HG03135 (cell line): ENCODE results near the gene SLC4A8.
"Not testable (repeated sequence)": the region's sequence is repeated elsewhere in the genome, so short reads cannot be mapped to it uniquely, and the experiment has no call there.

Source experiments
- ATAC-seq: cut with Tn5 transposase; IDR thresholded peaks from one replicate; pipeline ENCODE4 v1.9.1; 2021; ENCODE audit warnings: mild to moderate bottlenecking, moderate library complexity; ENCODE audit not compliant: unreplicated experiment

The SLC4A8 gene

DNA sequence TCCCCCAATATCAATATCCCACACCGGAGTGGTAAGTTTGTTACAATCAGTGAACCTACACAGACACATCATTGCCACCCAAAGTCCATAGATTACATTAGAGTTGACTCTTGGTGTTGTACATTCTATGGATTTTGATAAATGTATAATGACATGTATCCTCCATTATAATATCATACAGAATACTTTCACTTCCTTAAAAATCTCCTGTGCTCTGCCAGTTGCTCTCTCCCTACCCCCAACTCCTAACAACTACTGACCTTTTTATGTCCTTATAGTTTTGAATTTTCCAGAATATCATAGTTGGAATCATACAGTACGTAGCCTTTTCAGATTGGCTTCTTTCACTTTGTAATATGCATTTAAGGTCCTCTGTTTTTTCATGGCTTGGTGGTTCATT lies 48.4 kb downstream of the SLC4A8 start:
- no peak for ATAC-seq

DNA sequence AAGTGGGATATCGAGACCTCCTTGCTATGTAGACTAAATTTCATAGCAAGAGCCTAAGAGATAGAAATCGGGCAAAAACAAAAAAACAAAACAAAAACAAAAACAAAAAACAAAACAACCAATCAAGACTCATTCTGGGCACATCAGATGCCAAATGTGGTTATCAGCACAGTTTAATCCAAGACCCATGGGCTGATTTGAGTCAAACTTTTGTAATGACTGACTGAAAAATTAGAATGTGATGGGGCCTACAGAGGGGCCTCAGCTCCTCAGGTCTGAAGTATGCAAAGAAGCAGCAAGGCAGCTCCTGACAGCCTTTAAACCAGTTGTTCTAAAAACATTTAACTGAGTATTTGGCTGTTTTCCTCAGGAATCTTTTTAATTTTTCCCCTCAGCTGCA lies 49.3 kb downstream of the SLC4A8 start:
- no peak for ATAC-seq

DNA sequence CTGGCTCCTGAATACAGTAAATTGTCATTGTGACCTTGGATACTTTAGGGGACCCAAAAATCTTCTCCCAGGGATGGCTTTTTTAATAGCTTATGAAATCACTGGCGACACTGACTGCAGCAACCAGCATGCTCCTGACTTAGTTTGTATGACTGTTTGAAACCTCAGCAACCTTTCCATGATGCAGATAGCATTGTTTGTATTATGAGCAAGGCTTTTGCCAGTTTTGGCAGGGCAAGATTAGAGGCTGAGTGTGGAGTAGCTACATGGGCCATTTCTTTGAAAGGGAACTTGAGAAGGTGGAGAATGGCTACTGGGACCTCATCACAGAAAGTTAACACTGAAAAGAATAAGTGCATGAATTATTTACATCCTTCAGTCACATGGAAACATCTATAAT lies 50.9 kb downstream of the SLC4A8 start:
- no peak for ATAC-seq

GRCh38 chr12:51480978-51481377 lies 56.3 kb downstream of the SLC4A8 start:
- ATAC-seq = no peak

- ATAC-seq = no peak
These were observed 58.5 kb downstream of the SLC4A8 start for GRCh38 chr12:51482929-51483697.

GRCh38 chr12:51484119-51484518 lies 59.5 kb downstream of the SLC4A8 start:
- no peak for ATAC-seq

GRCh38 chr12:51488281-51488680 lies 63.6 kb downstream of the SLC4A8 start:
- no peak for ATAC-seq

- ATAC-seq = no peak
These were observed 68.7 kb downstream of the SLC4A8 start for GRCh38 chr12:51493281-51493680.

DNA sequence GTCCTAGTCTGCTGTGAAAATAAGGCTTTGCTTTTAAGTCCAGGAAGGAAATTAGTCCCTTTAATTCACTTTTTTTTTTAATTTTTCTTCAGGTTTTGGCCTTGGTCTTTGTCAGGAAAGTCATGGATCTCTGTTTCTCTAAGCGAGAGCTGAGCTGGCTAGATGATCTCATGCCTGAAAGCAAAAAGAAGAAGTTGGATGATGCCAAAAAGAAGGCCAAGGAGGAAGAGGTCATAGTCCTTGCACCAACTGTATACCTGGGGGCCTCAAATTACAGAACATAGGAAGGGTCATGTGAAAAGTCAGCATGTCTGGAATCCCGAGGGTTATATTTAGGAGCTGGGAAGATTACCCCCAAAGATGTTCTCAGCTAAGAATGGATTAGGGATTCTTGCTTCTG lies 72.3 kb downstream of the SLC4A8 start:
- ATAC-seq = no peak

- ATAC-seq = no peak
These were observed 80.2 kb downstream of the SLC4A8 start for GRCh38 chr12:51504851-51505250.

- no peak for ATAC-seq
These were observed 80.9 kb downstream of the SLC4A8 start for GRCh38 chr12:51505360-51506105.

DNA sequence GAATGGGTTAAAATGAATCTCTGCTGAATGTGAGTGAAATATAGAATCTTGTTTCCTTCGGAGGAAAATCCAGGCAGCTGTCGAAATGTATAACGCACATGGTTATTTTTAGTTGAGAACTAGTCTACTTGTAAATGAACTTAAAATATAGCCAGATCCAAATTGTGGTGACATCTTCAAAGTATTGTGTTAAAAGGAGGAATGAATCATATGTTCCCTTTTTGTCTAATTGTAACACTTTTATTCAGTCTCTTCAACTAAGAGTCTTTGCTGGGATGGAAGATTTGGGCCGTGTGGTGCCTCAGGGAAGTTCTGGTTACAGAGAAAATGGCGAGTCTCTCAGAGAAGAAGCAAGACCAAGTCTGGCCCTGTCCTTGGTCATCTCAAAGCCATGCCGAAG lies 82.5 kb downstream of the SLC4A8 start:
- no peak for ATAC-seq

DNA sequence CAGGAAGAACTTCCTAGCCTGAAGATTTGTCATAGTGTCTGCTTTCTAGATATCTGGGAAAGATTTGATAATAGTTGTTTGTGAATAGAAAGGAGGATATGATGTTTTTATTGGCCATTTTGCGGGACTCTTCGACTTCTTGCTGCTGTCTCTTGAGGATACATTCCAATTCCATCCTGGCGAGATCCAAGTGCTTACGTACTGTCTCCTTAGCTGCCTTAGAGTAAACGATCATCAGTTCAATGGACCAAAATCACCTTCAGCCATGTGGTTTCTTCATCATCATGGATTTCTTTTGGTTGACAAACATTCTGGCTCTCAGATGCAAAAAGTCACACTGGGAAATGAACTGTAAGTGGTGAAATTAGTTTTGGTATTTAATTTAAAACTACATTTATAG lies 83.7 kb downstream of the SLC4A8 start:
- no peak for ATAC-seq

DNA sequence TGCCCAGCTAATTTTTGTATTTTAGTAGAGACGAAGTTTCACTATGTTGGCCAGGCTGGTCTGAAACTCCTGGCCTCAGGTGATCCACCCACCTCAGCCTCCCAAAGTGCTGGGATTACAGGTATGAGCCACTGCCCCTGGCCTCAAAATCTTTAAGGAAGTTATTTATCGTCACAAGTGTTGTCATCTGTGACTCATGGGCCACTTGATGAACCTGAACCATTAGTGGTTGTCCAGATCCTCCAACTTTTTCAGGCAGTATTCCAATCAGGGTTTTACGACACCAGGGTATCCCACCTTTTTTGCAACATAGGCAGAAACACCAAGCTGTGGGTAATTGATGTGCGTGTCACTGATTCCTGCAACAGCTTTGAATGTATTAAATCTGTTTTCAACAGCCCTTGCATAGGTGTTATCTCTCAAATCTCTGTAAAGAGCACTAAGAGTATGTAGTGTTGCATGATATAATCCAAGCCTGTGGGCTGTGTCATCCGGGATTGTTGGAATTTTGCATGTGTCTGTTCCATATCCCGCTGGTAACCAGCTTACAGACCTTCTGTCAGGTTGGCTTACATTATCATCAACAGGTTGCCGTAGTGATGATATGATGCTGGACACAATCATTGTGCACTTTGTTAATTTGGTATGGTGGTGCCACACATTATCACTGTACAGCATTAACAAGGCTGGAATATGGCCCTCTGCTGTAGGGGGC lies 87.1 kb downstream of the SLC4A8 start:
- ATAC-seq = no peak

GRCh38 chr12:51512438-51512837 lies 87.8 kb downstream of the SLC4A8 start:
- ATAC-seq = no peak

- not testable (repeated sequence) for ATAC-seq
These were observed 90.4 kb downstream of the SLC4A8 start for GRCh38 chr12:51515037-51515436.

DNA sequence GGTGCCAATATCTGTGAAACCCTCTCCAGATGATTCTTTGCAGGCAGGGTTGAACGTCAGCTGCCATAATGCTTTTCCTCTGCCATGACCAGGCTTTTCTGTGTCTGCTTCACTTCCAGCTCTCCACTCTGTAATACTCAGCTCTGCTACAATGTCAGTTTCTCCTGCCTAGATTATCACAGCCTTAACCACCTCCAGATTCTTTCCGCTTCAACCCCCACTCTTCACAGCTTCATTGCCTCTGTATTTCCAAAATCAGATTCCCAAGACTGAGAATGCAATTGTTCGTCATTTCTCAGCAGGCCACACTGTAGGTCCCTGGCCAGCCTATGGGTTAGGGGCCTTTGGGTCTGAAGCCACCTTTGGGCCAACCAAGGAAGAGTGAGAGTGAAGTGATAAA lies 92.7 kb downstream of the SLC4A8 start:
- ATAC-seq = no peak

- ATAC-seq = no peak
These were observed 93.2 kb downstream of the SLC4A8 start for GRCh38 chr12:51517800-51518199.

DNA sequence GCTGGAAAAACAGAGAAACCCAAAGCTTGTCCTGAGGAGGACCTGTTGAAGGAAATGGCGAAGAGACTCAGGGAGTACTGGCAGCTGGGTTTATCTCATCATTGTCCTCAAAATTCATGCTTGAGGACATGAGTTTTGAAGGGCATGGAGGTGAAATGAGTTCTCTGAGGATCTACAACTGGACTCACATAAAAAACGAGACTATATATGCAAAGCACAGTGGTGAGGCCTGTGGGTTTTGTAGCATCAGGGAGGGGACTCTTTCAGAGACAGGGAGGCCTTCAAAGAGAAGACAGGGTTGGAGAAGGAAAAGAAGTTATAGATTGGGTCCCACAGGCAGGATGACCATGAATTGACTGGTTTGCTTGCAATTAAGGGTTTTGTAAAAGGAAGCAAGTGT lies 95.1 kb downstream of the SLC4A8 start:
- ATAC-seq = no peak

GRCh38 chr12:51520576-51521325 lies 96.1 kb downstream of the SLC4A8 start:
- no peak for ATAC-seq
